ENCODE measurements around the gene NEGR1.

Gene NEGR1

DNA sequence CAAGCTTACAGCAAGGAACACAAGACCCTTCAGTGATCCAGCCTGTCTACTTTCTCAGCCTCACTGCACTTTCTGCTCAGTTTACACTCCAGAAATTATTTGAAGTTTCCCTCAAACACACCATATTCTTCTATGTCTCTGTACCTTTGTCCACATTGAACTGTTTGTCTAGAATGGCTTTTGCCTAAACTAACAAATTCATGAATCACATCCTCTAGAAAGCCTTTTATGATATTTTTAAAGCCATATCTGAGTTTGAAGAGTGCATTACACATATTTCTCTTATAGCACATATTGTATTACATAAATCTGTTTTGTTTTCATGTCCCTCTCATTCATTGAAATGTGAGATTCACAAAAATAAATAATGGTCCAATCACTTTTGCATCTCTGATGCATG is 755.5 kb downstream of the NEGR1 start:
- DNase-seq: no peak

DNA sequence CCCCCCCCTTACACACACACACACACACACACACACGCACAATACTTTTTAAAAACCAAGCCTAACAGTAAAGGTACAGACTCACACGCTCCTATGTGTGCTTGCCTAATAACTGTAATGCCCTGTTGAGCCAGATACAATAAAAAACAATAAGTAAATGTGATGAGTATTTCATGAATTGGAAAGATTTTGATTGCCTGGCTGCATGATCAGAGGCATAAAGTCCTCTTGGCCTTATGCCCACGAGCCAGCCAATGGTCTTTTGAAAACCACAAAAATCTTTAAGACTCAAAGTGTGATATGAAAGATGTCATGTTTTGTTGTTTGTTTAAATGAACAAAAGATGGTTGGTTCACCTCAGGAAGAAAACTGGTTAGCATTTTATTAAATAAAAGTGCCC is 759.6 kb downstream of the NEGR1 start:
- no peak for DNase-seq

DNA sequence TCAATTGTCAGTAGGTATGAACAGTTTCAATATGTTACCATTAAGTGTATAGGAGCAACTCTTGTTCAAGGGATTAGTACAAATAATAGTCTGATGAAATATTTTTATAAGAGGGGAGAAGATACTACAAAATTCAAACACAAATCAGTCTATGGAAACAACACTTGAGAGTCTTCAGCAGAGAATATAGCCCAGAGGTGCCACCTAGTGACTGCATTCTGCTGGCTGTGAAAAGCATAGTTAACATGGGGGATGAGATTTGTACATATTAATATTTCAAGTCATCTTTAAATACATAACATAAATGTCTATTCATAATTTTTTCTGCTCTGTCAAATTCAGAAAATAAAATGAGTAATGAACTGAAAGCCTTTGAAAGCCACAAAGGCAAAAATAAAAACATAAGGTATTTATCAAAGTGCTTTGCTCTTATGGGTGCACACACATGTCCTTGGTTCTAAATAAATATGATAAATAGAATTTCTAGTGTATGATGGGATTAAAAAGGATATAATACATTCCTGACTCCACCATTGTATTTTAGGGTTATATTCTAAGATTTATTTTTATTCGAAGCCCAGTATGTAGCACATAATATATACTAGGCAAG is 760.6 kb downstream of the NEGR1 start:
- peak in 1 of 2 experiments; percentile 3 for DNase-seq

DNA sequence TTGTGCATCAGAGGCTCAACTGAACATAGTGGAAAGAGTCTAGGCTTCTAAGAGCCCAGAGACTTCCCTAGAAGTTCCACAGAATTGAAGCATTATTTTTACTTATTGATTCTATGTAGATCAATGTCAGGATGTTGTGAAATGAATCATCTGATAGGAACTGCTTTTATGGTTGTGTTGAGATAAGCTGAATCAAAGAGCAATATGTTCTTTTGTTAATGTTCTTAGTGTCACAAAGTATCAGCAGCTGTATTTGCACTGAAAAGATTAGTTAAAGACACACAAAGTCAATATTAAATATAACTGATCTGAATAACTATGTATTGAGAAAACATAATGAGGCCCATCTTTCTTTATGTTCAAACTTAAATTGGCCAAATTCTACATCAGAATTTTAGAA is 770.8 kb downstream of the NEGR1 start:
- DNase-seq: no peak

DNA sequence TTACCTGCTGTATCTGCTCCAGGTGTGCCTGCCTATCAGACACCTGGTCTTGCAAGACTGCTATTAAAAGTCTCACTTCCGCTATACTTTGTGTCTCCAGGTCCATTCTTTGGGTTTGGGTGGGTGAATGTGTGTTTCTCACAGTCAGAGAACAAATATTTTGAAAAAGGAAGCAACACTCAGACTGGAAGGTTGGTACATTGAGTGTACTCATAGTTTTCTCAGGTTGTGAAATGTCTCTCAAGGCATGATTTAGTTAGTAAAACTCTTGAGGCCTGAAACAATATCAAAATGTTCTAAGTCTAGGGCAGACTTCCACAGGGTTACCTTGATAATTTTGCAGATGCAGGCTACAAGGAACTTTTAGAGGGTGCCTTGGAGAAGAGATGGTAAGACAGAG is 771.6 kb downstream of the NEGR1 start:
- no peak for DNase-seq

DNA sequence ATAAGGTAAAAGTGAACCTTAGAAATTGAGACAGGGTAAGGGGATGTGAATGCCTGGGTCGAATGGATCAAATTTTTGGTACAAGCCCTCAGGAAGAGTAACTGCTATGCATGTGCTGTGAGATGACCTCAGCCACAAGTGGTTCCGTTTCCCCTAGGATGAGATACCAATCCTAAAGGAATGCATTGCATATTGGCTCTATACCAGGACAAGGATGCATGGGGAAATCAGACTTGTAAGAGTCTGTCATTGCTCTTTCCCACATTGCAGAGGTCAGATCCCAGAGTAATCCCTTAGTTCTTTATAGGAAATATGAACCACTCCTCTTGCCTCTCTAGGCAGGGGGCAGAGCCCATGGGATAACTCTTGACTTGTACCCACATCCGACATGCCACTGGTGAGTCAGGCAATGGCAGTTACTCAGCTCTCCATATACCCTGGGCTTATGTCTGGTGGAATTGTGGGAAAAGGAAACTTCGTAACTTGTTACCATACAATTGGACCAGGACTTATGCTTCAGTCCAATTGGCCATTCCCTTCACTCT is 773.2 kb downstream of the NEGR1 start:
- no peak for DNase-seq

DNA sequence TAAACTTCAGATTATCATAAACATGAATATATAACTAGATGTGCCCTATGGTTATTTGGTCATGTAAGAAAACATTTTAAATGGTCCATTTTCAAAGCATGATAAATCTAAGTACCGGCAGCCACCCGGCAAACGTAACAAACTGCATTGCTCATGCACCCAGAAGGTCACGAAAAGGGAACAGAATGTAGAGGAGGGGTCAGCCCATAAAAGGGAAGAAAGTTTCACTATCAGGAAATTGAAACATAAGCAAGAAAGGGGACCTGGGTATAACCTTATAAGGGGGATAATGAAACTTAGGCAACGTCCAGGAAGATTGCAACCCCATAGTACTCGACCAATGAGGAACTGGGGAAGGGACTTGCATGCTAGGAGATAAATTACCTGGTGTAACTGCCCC is 780.3 kb downstream of the NEGR1 start:
- no peak for DNase-seq

DNA sequence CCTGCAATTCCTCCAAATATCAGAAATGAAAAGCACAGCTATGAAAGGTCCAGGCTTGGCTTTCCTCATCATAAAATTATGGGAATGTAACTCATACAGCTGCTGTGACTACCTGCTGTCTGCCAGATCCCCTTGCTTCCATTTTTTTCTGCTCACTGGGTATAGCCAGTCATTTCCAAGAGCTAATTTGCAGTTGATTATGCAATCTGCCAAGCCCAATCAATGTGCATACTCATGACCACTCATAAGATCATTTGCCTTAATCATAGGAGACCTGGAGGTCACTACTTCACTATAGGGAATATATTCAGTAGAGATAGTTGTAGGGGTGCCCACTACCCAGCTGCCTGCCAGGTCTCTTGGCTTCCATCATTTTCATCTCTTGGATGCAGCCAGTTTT is 783.8 kb downstream of the NEGR1 start:
- no peak for DNase-seq

DNA sequence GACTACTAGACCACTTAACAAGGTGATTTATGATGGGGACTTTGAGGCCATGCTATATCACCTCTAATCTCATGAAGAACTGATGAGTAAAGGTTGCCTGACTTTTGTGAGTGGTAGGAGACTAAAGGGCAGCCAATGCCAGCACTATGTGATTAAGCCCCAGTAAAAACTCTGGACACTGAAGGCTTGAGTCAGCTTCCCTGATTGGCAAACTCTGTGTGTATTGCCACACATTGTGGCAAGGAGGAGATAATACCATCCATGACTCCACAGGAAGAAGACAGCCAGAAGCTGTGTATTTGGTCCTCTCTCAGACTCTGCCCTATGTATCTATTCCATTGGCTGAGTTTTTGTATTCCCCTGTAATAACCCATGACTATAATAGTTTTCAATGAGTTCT is 788.2 kb downstream of the NEGR1 start:
- no peak for DNase-seq

DNA sequence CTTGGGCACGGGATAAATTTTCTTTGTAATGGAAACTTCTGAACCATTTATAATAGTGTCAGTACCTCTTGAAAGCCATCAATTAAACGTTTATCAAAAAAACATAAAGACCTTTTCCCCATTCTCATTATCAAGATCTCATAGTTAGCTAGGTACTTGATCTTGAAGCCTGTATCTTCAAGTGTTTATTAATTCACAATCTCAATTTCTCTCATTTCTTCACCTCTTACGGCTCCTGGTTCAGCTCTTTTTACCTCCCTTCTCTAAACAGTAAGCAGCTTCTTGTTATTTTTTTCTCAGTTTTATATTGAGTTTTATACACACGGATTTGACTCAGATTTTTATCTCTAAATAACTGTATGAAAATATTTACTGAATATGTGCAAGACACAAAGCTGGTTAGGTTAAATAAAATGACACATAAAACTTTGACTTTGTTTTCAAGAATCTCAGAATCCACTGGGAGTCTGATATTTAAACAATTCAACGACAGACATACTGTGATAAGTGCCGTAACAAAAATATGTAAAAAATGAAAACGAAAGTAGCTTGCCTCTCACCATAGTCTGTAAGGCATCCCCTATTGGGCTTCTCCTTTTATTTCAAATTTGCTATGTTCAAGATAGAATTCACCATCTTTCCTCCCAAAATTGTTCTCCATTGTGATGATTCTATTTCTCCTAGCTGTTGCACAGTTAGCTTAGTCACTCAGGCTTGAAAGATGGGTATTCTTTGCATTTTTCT is 789.9 kb downstream of the NEGR1 start:
- DNase-seq: no peak

DNA sequence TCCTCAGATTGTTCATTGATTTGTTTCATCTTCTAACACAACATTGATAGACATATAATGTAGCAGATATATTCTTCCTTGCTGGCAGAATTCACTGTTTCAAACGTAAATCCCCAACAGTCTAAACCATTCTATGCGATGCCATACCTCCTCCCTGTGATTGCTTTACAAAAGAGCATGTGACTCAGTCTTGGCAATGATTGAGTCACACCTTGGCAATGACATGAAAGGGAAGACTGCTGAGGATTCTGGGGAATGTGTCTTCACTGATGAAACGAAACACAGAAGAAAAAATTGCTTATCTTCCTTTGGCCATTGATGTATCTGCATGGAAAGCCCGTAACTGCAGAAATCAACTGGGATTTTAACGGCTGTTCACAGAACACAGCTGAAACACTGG is 791.9 kb downstream of the NEGR1 start:
- no peak for DNase-seq

DNA sequence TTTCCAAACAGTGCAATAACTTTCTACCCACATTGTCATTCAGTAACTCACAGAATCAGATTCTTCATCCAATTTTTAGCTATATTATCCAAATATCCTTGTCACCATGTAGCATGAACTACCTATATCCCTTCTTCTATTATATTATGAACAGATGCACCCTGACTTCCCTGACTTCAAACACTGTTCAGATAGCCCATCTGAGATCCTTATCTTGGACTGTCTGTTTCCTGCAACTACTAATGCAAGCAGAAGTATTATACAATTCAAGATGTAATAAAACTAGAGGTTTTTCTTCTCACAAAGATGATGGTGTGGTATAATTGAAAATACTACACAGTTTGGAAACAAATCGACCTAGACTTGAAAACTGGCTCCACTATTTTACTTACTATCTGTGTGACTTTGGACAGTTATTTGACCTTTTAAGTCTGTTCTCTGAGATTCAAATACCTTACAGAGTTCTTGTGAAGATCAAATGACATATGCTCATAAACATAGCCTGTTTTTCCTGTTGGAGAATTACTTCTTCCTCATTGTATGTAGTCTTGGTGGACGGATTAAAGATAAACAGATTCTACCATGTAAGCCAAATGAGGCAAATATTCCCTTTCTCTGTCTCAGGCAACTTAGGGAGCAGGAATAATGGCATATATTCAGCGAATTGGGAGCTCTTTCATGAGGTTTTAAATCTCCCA is 793.6 kb downstream of the NEGR1 start:
- no peak for DNase-seq

DNA sequence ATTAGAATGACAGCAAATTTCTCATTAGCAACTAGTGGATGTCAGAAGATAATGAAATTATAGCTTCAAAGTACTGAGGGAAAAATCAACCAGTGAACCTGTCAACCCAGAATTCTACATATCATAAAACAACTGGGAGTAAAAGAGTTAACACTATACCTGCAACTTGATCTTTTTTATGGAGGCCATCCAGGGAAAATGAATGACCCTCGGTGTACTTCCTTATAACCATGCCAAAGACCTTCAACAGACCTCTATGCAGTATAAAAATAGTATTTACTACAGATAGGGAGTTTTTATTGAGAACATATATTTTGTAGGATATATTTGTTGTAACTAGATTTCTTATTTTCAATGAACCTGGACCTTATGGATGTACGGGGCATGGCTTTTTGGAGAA is 809.0 kb downstream of the NEGR1 start:
- no peak for DNase-seq

DNA sequence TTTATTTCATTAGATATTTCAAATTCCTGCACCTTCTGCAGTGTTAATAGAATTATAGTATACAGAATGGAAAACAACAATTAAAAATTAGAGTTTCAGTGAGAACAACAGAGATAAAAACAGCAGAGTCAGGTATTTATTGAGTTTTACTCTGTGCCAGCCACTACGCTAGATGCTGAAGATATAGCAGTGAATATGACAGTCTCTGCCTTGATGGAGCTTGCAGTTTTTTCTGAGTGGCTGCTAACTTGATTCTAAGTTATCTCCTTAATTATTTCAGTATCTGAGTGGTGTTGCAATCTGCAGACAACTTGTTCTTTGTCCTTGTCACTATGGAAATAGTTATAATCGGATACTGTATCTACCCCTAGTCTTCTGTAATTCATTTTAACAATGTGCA is 817.2 kb downstream of the NEGR1 start:
- no peak for DNase-seq

DNA sequence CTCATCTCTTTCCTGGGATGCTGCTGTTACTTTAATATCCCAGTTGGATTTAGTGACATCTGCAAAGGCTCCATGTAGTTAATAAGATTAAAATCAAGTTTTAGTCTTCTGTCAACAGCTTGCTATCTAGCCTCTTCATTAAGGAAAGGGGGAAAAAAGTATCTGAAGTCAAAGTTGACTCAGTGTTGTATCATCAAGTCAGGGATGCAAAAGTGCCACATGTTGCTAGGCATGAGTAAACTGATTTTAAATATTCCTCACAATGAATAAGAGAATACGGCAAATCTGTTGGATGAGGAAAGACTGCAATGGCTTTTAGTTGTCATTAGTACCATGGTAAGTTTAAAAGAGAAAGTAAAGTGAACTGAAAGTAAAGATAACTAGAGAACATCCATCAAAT is 818.3 kb downstream of the NEGR1 start:
- no peak for DNase-seq

DNA sequence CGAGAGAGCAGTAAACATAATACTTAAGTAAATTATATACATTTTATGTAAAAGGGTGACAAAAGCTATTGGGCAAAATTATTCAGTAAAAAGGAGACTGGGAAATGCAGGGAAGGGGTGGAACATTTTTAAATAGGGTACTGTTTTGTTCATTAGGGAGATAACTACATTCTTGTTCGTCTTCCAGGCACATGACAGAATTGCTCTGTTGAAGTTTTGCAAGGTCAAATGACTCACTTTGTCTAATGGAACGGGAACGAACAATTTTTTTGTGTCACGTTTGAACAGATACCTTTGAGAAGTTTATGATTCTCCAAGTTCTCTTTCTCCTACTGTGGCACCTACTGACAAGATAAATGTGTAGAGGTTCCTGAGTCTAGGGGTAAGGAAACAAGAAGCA is 819.2 kb downstream of the NEGR1 start:
- DNase-seq: no peak

DNA sequence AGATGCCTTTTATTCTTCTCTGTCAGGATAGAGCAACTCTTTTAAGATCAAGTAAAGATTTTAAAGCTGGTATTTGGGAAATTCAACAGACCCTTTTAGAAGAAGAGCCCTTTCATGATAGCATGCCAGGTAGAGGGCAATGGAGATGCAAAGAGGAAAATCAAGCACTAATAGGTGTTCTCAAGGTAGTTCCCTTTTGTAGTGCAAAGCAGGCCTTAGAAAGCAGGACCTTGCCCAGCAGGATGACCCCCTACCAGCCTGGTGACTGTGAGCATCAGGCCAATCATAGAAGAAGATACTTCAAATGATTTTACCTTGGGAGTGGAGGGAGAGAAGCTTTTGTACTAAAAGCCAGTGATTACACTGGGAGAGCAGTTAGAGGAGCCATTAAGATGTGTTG is 820.1 kb downstream of the NEGR1 start:
- no peak for DNase-seq

DNA sequence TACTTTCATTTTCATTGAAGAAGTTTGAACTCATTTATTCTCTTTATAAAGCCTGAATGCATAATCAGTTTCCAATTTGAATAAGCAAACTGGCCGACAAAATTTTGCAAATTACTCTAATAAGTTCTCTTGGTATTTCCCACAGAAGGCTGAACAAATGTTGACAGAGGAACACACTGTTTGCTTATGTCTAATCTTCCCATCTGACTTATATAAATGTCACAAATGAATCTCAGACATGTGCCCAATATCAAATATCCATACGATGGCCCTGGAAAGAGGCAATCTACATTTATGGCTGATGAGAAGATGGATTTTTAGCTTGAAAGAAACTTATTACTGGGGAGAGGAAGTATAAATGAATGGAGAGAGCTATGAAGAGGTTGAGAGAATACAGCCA is 820.9 kb downstream of the NEGR1 start:
- DNase-seq: no peak

DNA sequence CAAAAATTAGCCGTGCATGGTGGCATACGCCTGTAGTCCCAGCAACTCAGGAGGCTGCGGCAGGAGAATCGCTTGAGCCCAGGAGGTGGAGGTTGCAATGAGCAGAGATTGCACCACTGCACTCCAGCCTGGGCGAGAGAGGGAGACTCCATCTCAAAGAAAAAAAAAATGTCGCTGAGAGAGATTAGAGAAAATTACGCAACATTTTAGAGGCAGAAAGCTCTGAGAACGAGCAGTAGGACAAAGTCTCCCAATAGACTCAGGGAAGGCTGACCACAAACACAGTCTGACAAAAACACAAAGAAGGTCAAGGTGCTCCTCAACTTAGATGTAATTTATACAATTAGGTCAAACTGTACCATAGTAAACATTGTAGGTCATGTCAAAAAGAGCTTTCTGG is 833.9 kb downstream of the NEGR1 start:
- no peak for DNase-seq

DNA sequence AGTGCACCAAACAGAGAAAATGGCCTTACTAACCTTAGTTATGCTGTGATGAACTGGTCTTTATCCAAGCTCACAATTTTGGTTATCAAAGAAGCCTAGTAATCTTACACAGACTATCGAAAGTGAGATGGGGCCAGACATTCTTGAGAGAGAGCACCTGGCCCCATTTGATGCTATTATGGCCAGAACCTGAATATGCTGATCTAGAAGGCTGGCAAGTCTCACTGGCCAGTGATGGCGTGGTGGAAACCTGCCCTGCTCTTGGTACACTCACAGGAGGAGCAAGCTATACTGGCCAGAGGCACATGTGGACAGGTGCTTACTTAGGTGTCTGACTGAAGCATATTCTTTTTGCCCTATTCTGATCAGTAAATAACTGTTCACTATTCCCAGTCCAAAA is 843.7 kb downstream of the NEGR1 start:
- no peak for DNase-seq

DNA sequence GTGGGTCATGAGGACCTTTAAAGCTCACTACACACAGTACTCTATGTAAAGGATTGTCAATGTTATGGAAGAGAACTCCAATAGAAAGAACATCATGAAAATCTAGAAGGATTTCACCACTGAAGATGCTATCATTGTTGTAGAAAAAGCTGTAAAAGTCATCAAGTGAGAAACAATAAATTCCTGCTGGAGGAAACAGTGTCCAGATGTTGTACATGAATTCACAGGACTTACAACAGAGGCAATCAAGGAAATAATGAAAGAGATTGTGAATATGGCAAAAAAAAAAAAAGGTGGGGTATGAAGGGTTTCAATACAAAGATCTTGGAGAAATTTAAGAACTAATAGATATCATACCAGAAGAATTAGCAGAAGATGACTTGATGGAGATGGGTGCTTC is 846.4 kb downstream of the NEGR1 start:
- no peak for DNase-seq

DNA sequence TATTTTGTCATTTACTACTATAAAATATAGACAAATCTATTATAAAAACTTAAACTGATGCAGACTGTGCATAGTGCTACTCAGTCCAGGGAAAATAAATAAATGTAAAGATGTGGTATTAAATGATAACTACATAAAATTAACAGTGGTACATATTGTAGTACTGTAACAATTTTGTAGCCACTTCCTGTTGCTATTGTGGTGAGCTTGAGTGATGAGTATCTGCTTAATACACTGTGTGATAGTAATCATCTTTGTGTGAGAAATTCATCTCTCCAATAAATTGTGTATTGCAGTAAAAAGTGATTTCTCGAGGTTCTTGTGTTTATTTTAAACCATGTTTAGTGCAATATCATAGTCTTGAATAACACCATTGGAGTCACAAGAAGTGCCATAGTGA is 848.1 kb downstream of the NEGR1 start:
- DNase-seq: no peak

DNA sequence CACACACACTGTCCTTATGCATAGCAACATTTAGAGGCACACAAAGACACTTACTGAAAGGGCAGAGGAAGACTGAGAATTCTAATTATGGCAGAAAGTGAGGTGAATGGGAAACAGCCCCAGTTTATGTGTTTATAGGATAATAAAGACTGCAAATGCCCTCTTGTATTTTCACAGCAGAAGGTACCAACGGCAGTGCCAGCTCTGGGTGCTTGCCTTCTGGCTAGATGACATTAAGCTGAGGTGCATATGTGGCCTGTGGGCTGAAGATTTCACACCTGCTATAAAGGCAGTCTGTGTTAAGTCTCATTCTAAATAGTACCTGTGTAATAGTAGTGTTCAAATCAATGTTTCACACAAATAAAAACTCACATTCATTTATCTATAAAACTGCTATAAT is 854.3 kb downstream of the NEGR1 start:
- DNase-seq: no peak

DNA sequence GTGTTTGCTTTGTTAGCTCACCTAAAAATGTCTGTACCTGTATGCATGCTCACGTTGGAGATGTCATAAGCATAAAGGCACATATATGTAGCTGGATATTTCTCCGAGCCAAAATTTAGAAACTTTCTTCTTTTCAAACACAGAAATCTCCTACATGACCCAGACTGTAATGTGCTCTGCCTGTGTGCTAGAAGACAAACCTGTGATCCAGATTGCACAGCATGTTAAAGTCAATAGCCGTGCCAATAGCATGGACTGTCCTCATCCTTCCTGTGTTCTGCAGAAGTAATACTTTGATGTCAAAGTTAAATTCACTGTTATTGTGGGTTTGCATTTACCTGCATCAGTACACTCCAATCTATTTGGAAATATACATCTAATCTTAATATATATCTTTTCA is 855.3 kb downstream of the NEGR1 start:
- no peak for DNase-seq

All from activated CD4-positive, alpha-beta T cell treated with anti-CD3 and anti-CD28 coated beads, Interleukin-2, amount 50 U/mL, for 48 hours (primary cell).